GM04503 (cell line): ENCODE measurements around the gene TP53BP2.
"Not testable (repeated sequence)": the region's sequence is repeated elsewhere in the genome, so short reads cannot be mapped to it uniquely, and the experiment has no call there.

Experiments
- DNase-seq: peaks from one replicate; pipeline ENCODE4 v3.0.0-alpha.2; 2012; ENCODE audit warnings: low read depth

TP53BP2 gene, protein sequence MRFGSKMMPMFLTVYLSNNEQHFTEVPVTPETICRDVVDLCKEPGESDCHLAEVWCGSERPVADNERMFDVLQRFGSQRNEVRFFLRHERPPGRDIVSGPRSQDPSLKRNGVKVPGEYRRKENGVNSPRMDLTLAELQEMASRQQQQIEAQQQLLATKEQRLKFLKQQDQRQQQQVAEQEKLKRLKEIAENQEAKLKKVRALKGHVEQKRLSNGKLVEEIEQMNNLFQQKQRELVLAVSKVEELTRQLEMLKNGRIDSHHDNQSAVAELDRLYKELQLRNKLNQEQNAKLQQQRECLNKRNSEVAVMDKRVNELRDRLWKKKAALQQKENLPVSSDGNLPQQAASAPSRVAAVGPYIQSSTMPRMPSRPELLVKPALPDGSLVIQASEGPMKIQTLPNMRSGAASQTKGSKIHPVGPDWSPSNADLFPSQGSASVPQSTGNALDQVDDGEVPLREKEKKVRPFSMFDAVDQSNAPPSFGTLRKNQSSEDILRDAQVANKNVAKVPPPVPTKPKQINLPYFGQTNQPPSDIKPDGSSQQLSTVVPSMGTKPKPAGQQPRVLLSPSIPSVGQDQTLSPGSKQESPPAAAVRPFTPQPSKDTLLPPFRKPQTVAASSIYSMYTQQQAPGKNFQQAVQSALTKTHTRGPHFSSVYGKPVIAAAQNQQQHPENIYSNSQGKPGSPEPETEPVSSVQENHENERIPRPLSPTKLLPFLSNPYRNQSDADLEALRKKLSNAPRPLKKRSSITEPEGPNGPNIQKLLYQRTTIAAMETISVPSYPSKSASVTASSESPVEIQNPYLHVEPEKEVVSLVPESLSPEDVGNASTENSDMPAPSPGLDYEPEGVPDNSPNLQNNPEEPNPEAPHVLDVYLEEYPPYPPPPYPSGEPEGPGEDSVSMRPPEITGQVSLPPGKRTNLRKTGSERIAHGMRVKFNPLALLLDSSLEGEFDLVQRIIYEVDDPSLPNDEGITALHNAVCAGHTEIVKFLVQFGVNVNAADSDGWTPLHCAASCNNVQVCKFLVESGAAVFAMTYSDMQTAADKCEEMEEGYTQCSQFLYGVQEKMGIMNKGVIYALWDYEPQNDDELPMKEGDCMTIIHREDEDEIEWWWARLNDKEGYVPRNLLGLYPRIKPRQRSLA

DNA sequence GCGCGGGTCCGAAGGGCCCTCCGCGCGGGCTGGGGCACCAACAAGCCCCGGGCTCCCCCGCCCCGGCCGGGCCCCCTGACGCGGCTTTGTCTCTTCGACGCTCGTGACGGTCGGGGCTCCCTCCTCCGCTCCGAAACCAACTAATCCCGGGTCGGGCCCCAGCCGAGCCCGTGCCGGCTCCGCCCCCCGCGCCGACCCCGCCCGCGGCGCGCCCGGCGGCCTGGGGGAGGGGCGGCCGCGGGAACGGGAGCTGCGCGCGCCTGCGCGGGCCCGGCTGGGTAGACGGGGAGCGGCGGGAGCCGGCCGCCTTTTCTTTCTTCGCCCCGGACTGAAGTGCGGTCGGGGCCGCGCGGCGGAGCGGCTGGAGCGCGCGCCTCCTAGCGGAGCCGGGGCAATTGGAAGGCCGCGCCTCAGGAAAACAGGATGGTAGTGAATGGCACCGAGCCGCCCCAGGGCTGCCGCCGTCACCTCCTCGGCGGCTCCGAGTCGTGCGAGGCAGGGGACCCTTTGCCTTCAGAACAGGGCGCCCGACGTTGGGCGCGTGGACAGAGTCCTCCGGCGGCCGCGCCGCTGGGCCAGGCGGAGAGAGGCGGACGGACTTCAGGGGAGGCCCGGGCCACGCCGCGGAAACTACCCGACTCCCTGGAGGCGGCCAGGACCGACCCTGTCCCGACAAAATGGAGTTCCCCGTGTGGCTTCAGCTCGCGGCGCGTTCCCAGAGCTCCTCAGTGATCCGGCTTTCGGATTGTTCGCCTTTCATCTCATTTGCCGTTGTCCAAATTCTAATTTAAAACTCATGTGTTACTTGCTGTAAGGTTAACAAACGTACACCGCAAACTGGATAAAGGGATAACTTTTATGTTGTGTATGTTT lies at the start of gene TP53BP2:
Gene TP53BP2, minus strand, starts transcription at position 138 of the 873 bp plus-strand sequence. CDS start 267 bp downstream, outside the sequence.
- peak; percentile 47 for DNase-seq

GRCh38 chr1:223890494-223890893 lies 44.7 kb upstream of the TP53BP2 start:
- not testable (repeated sequence) for DNase-seq

GRCh38 chr1:223889319-223889718 lies 43.6 kb upstream of the TP53BP2 start:
- not testable (repeated sequence) for DNase-seq

DNA sequence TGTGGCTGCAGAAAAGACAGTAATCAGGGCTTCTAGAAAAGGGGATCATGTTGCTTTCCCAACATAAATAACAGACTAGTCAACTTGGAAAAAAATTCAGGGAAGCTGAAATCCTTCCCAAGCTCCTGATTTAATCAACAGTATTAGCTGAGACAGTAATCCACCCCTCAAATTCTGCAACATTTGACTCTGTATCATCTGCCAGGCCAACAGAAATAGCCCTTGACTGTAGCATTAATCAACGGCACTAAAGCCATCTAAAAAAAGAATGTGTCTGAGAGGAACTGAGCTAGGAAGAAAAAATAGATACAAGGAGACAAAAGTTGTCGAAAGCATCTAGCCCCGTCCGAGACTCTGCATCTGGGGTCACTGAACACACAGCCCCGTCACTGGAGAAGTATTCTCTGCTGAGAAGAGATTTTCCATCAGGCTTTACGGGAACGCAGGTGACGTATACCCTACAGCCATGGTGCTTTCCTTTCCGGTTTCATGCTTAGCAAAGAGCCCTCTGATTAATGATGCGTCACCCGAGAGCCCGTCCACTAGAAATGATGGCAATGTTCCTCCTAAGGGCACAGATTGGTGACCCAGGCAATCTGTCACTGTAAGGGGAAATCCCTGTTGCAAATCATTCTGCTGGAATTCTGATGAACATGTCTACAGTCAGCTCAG lies 42.1 kb upstream of the TP53BP2 start:
- DNase-seq = peak; percentile 92

- no peak for DNase-seq
Measured at GRCh38 chr1:223886516-223886921, 40.8 kb upstream of the TP53BP2 start.

DNA sequence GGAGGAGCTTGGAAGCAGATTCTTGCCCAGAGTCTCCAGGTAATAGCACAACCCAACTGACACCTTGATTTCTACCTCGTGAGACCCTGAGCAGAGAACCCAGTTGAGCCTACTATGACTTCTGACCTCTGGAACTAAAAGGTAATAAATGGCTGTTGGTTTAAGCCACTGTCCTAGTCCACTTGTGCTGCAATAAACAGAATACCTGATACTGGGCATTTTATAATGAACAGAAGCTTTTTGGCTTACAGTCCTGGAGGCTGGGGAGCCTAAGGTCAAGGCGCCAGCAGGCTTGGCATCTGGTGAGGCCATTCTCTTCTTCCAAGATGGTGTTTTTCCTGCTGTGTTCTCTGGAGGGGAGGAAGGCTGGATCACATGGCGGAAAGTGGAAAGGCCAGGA lies 39.9 kb upstream of the TP53BP2 start:
- DNase-seq = no peak

GRCh38 chr1:223878598-223879325 lies 33.0 kb upstream of the TP53BP2 start:
- DNase-seq = no peak

DNA sequence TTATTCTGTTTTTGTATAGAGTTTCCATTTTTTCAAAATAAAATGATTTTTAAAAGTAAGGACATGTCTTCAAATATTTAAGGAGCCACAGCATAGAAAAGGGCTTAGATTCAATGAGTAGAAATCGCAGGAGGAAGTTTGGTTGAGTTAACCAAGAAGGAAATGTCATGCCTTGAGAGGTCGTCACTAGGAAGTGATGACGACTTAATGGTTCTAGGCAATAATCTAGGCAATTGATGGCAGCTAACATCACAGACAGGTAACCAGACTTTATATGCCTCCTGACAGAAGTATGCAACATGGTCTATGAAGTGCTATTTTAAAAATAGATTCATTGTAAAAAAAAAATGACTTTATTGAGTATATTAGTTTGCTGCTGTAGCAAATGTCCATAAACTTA lies 32.1 kb upstream of the TP53BP2 start:
- no peak for DNase-seq

- DNase-seq = no peak
Measured at GRCh38 chr1:223876590-223876989, 30.8 kb upstream of the TP53BP2 start.

- no peak for DNase-seq
Measured at GRCh38 chr1:223873044-223873443, 27.3 kb upstream of the TP53BP2 start.

DNA sequence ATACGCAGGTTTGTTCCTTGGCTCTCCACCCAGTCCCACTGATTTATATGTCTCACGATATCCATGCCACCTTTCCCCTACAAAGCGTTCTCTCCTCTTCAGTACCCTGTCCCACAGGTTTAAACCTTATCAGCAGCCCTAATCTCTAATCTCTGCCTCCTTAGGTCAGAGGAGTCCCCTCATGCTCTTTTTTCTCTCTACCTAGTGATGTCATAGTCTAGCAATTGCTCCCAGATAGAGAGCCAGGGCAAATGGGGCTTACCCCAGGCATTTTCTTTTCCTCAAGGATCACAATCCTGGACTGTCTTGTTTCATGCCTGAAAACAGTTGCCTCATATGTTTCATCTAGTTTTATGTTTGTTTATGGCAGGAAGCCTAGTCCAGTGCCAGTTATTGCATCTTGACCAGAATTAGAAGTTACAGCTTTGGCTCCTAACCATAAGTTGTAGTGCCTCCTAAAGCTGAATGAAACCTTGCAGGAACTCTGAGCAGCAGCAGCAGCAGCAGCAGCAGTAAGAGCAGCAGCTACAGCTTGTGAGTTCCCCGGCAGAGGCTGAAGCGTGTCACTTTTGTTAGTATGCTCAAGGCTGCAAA lies 26.7 kb upstream of the TP53BP2 start:
- DNase-seq = peak; percentile 18

GRCh38 chr1:223870617-223871574 lies 25.1 kb upstream of the TP53BP2 start:
- no peak for DNase-seq

GRCh38 chr1:223864599-223865368 lies 19.0 kb upstream of the TP53BP2 start:
- DNase-seq = not testable (repeated sequence)

GRCh38 chr1:223864084-223864483 lies 18.3 kb upstream of the TP53BP2 start:
- no peak for DNase-seq

GRCh38 chr1:223861904-223862303 lies 16.2 kb upstream of the TP53BP2 start:
- DNase-seq = no peak

GRCh38 chr1:223860051-223860622 lies 14.4 kb upstream of the TP53BP2 start:
- no peak for DNase-seq

- DNase-seq = no peak
Measured at GRCh38 chr1:223859058-223859457, 13.3 kb upstream of the TP53BP2 start.
